Naive thymus-derived CD4-positive, alpha-beta T cell (primary cell): Measurements from ENCODE around the gene GAS7. TPM values are rescaled to one million over a fixed set of nuclear protein-coding genes. Genes with fewer than 3 reads are reported as not detected.
"Not testable (repeated sequence)": the region's sequence is repeated elsewhere in the genome, so short reads cannot be mapped to it uniquely, and the experiment has no call there.

ENCODE experiments used
- ATAC-seq: fragments of 150-1000 bp; cut with Tn5 transposase; 2 replicates; pipeline ENCODE4 v1.10.0; 2021; ENCODE audit warnings: mild to moderate bottlenecking, moderate library complexity
- CTCF ChIA-PET: fragments of 350-600 bp; sonication (Branson Sonifier 250); formaldehyde crosslinking; loops from one replicate; lab custom pipeline; 2021; ENCODE audit warnings: antibody characterized with exemption; lab: Charles Lee
- POLR2A ChIA-PET: fragments of 350-600 bp; sonication (Branson Sonifier 250); formaldehyde crosslinking; loops from one replicate; lab custom pipeline; 2021; ENCODE audit warnings: antibody characterized with exemption, inconsistent platforms; lab: Charles Lee
- DNase-seq, 9 donors: peaks; one replicate each; pipeline versions ENCODE4 v3.0.0 to v3.0.0-alpha.2; 2020 to 2022; ENCODE audit warnings: mixed read lengths in 1 of 9
- H3K27ac ChIP-seq: one replicate; pipeline ENCODE4 v1.7.0; 2013; ENCODE audit warnings: mild to moderate bottlenecking, low read depth, low read length, moderate library complexity
- H3K27me3 ChIP-seq, 2 donors: one replicate each; pipeline ENCODE4 v1.7.0; 2013; ENCODE audit warnings: low read length in 2 of 2, mild to moderate bottlenecking in 2 of 2, moderate library complexity in 2 of 2; ENCODE audit not compliant: control insufficient read depth in 2 of 2, insufficient read depth in 2 of 2
- H3K36me3 ChIP-seq, 3 experiments: 1 replicate in 2 of 3; 2 replicates in 1 of 3; pipeline ENCODE4 v1.7.0; 2013; ENCODE audit warnings: low read length in 3 of 3, mild to moderate bottlenecking in 3 of 3, moderate library complexity in 1 of 3; ENCODE audit not compliant: insufficient read depth in 3 of 3, control insufficient read depth in 2 of 3
- H3K4me1 ChIP-seq, 2 donors: one replicate each; pipeline ENCODE4 v1.7.0; 2013; ENCODE audit warnings: low read length in 2 of 2, mild to moderate bottlenecking in 2 of 2, moderate library complexity in 1 of 2; ENCODE audit not compliant: control insufficient read depth in 2 of 2, insufficient read depth in 2 of 2
- H3K4me3 ChIP-seq: 2 replicates; pipeline ENCODE4 v1.7.0; 2013; ENCODE audit warnings: mild to moderate bottlenecking, low read length
- H3K9me3 ChIP-seq, 3 experiments: 1 replicate in 2 of 3; 2 replicates in 1 of 3; pipeline ENCODE4 v1.7.0; 2013; ENCODE audit warnings: low read length in 3 of 3; ENCODE audit not compliant: control insufficient read depth in 2 of 3
- H3K27ac Mint-ChIP-seq, 9 donors: one replicate each; pipeline ENCODE4 v1.8.0; 2020 to 2022; ENCODE audit warnings: mixed read lengths in 9 of 9, mild to moderate bottlenecking in 8 of 9, moderate library complexity in 5 of 9, inconsistent platforms in 2 of 9
- H3K27me3 Mint-ChIP-seq, 5 donors: one replicate each; pipeline ENCODE4 v1.8.0; 2021 to 2022; ENCODE audit warnings: mixed read lengths in 5 of 5, mild to moderate bottlenecking in 1 of 5
- H3K36me3 Mint-ChIP-seq, 5 donors: one replicate each; pipeline ENCODE4 v1.8.0; 2020 to 2022; ENCODE audit warnings: mixed read lengths in 5 of 5, mild to moderate bottlenecking in 3 of 5, inconsistent platforms in 1 of 5
- H3K4me1 Mint-ChIP-seq, 7 donors: one replicate each; pipeline ENCODE4 v1.8.0; 2020 to 2022; ENCODE audit warnings: mixed read lengths in 7 of 7, mild to moderate bottlenecking in 3 of 7, inconsistent platforms in 1 of 7
- H3K4me3 Mint-ChIP-seq, 10 donors: one replicate each; pipeline ENCODE4 v1.8.0; 2020 to 2022; ENCODE audit warnings: mild to moderate bottlenecking in 10 of 10, mixed read lengths in 10 of 10, moderate library complexity in 6 of 10, inconsistent platforms in 2 of 10
- H3K9me3 Mint-ChIP-seq, 11 donors: one replicate each; pipeline ENCODE4 v1.8.0; 2020 to 2022; ENCODE audit warnings: mixed read lengths in 11 of 11, mild to moderate bottlenecking in 4 of 11, inconsistent platforms in 1 of 11, moderate library complexity in 1 of 11
- intact Hi-C, 2 donors: fragments of 100-400 bp; cut with micrococcal nuclease; formaldehyde crosslinking; loops; one replicate each; pipeline ENCODE4 v1.15.1; 2023
- polyA plus RNA-seq, 2 donors: library from polyadenylated mRNA; unstranded; fragments of 300-500 nt; fragmentation: Illumina TruSeq; gene quantifications; one replicate each; pipeline ENCODE4 v1.2.3, GENCODE V29; 2021
- total RNA-seq, 6 experiments: library from RNA in 5 of 6; stranded (reverse) in 5 of 6; gene quantifications; 1 replicate in 5 of 6; 2 replicates in 1 of 6; pipeline ENCODE4 v1.2.3 and lab custom pipeline; 2021 to 2026

GAS7 gene
- total and polyA plus RNA-seq, 7 experiments from 2014 or later: 0.09 to 54.3 (median 3.3) TPM

- Histone ChIP-seq H3K27me3 (no peaks in the 10 kb centered on the region), H3K4me3 (no peak overlapping the region), H3K27ac (no peak overlapping the region), H3K36me3 (no peaks in the 10 kb centered on the region), H3K9me3 (no peaks in the 10 kb centered on the region), H3K4me1 (peaks cover 0 to 7% of the 10 kb centered on the region in 2 donors)
- Mint-ChIP-seq H3K4me3 (no peak overlapping the region), H3K36me3 (peaks cover 0 to 4% (median 0%) of the 10 kb centered on the region in 5 donors), H3K27me3 (peaks cover 0 to 5% (median 0%) of the 10 kb centered on the region in 5 donors), H3K4me1 (peaks cover 0 to 14% (median 0%) of the 10 kb centered on the region in 7 donors), H3K9me3 (peaks cover 0 to 21% (median 4%) of the 10 kb centered on the region in 11 donors), H3K27ac (no peak overlapping the region)
- ChIA-PET POLR2A (no interaction called here), CTCF (no interaction called here)
- DNase-seq (no peak), ATAC-seq (peak; percentile 63)
- intact Hi-C loops: no loop called here
These were observed 135.6 kb downstream of the GAS7 start for GRCh38 chr17:10062691-10063385.

DNA sequence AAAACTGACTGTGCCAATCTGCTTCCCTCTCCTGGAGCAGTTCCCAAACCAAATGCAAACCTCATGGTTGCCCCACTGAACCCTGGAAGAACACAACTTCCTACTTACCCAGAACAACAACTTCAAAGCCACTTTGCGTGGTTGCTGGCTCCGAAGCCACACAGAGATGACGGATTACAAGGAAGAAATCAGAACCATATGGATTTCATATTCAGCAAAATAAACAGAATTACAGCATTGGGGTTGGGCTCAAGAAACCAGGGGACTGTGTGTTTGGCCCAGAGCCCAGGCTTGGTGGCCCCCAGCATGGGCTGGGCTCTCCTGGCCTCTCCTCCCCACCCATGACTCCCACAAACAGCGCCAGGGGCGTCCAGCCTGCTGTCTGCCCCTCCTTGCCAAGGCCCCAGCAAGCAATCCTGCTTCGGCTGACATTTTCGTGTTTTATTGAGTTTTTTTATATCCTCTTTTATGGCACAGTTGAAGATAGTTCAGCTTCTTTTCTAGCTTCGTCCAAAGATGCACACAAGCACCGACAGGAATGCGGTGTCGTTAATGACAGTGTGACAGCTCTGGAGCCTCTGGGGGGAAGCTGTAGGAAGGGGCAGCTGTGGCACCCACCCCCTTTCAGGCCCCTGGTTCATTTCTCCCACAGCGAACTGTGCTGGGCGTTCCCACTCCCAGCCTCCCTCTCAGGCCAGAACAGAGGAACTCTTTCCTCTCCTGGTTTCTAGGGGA is 137.1 kb downstream of the GAS7 start:
- no peak overlapping the region for H3K27ac Mint-ChIP-seq
- H3K4me3 ChIP-seq: no peak overlapping the region

GRCh38 chr17:10060526-10060925 is 137.9 kb downstream of the GAS7 start:
- no peak overlapping the region for H3K4me3 Mint-ChIP-seq
- peaks cover 0 to under 1% (median 0%) of the 10 kb centered on the region in 5 donors for H3K36me3 Mint-ChIP-seq
- Histone ChIP-seq H3K27ac (no peak overlapping the region), H3K4me3 (no peak overlapping the region), H3K9me3 (no peaks in the 10 kb centered on the region), H3K27me3 (no peaks in the 10 kb centered on the region), H3K36me3 (no peaks in the 10 kb centered on the region), H3K4me1 (peaks cover 0 to 7% of the 10 kb centered on the region in 2 donors)
- POLR2A ChIA-PET: no interaction called here
- peaks cover 0 to 5% (median 0%) of the 10 kb centered on the region in 5 donors for H3K27me3 Mint-ChIP-seq
- intact Hi-C loops: no loop called here
- CTCF ChIA-PET: no interaction called here
- H3K27ac Mint-ChIP-seq: no peak overlapping the region
- H3K4me1 Mint-ChIP-seq: peaks cover 0 to 14% (median 0%) of the 10 kb centered on the region in 7 donors
- DNase-seq: no peak
- ATAC-seq: no peak
- H3K9me3 Mint-ChIP-seq: peaks cover 0 to 16% (median 3%) of the 10 kb centered on the region in 11 donors

More for the DNA sequence above, 137.1 kb downstream of the GAS7 start:
- H3K36me3 ChIP-seq: no peaks in the 10 kb centered on the region
- H3K4me1 Mint-ChIP-seq: peaks cover 0 to 14% (median 0%) of the 10 kb centered on the region in 7 donors
- ChIA-PET CTCF (no interaction called here), POLR2A (no interaction called here)
- H3K27ac ChIP-seq: no peak overlapping the region
- H3K4me1 ChIP-seq: peaks cover 0 to 7% of the 10 kb centered on the region in 2 donors
- no peak for ATAC-seq
- no peaks in the 10 kb centered on the region for H3K27me3 ChIP-seq
- H3K36me3 Mint-ChIP-seq: peaks cover 0 to 4% (median 0%) of the 10 kb centered on the region in 5 donors
- H3K9me3 Mint-ChIP-seq: peaks cover 0 to 21% (median 4%) of the 10 kb centered on the region in 11 donors
- H3K9me3 ChIP-seq: no peaks in the 10 kb centered on the region
- no peak for DNase-seq
- intact Hi-C loops: no loop called here
- H3K4me3 Mint-ChIP-seq: no peak overlapping the region
- H3K27me3 Mint-ChIP-seq: peaks cover 0 to 5% (median 0%) of the 10 kb centered on the region in 5 donors

DNA sequence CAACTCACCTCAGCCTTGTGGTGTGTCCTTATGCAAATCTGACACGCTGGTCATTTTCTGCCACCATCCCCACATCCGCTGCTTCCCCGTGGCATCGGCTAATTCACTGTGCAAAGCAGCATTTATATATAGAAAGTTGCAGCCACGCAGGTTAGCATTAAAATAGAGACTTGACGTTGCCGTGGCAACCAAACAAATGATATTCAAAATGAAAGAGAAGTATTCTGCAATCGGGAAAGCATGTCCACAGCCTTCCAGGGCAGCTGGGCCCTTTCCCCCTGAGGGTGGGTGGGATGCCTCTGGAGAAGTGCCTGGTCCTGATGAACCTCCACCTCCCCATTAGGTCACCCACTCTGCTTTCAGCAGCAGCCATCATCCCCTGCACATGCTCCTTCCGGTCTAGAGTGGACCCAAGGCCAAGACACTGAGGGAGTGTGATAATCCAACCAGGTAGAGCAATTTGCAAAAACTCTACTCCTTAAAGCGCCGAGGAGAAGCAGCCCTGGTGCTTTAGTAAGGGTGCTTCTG is 138.7 kb downstream of the GAS7 start:
- intact Hi-C loops: no loop called here
- H3K9me3 Mint-ChIP-seq: peaks cover 0 to 9% (median 2%) of the 10 kb centered on the region in 11 donors
- H3K4me3 Mint-ChIP-seq: no peak overlapping the region
- DNase-seq (no peak), ATAC-seq (no peak)
- no peak overlapping the region for H3K27ac ChIP-seq
- H3K4me3 ChIP-seq: no peak overlapping the region
- H3K27me3 ChIP-seq: no peaks in the 10 kb centered on the region
- H3K27me3 Mint-ChIP-seq: peaks cover 0 to 5% (median 0%) of the 10 kb centered on the region in 5 donors
- H3K9me3 ChIP-seq: no peaks in the 10 kb centered on the region
- ChIA-PET CTCF (no interaction called here), POLR2A (no interaction called here)
- H3K27ac Mint-ChIP-seq: no peak overlapping the region
- H3K4me1 Mint-ChIP-seq: peaks cover 0 to 14% (median 0%) of the 10 kb centered on the region in 7 donors
- H3K36me3 ChIP-seq: no peaks in the 10 kb centered on the region
- no peaks in the 10 kb centered on the region for H3K36me3 Mint-ChIP-seq
- peaks cover 0 to 7% of the 10 kb centered on the region in 2 donors for H3K4me1 ChIP-seq

GRCh38 chr17:10058921-10059683 is 139.3 kb downstream of the GAS7 start:
- no peak for DNase-seq
- Histone ChIP-seq H3K27me3 (no peaks in the 10 kb centered on the region), H3K36me3 (no peaks in the 10 kb centered on the region), H3K4me1 (peaks cover 0 to 7% of the 10 kb centered on the region in 2 donors), H3K27ac (no peak overlapping the region), H3K4me3 (no peak overlapping the region), H3K9me3 (no peaks in the 10 kb centered on the region)
- peaks cover 0 to 9% (median 2%) of the 10 kb centered on the region in 11 donors for H3K9me3 Mint-ChIP-seq
- no peaks in the 10 kb centered on the region for H3K36me3 Mint-ChIP-seq
- ChIA-PET POLR2A (no interaction called here), CTCF (no interaction called here)
- H3K27me3 Mint-ChIP-seq: peaks cover 0 to 4% (median 0%) of the 10 kb centered on the region in 5 donors
- H3K4me3 Mint-ChIP-seq: no peak overlapping the region
- no peak for ATAC-seq
- no peak overlapping the region for H3K27ac Mint-ChIP-seq
- H3K4me1 Mint-ChIP-seq: peaks cover 0 to 14% (median 0%) of the 10 kb centered on the region in 7 donors
- intact Hi-C loops: no loop called here

GRCh38 chr17:10057466-10057865 is 140.9 kb downstream of the GAS7 start:
- H3K27ac ChIP-seq, H3K4me3 Mint-ChIP-seq, ATAC-seq, H3K4me3 ChIP-seq, POLR2A ChIA-PET, intact Hi-C loops, CTCF ChIA-PET, DNase-seq, H3K27me3 ChIP-seq, H3K27ac Mint-ChIP-seq, H3K4me1 ChIP-seq, H3K36me3 Mint-ChIP-seq, H3K27me3 Mint-ChIP-seq, H3K4me1 Mint-ChIP-seq, H3K9me3 ChIP-seq, H3K9me3 Mint-ChIP-seq, H3K36me3 ChIP-seq: not testable (repeated sequence)
